ENCODE results near the gene LUC7L.
"Not testable (repeated sequence)": the region's sequence is repeated elsewhere in the genome, so short reads cannot be mapped to it uniquely, and the experiment has no call there.

LUC7L gene

DNA sequence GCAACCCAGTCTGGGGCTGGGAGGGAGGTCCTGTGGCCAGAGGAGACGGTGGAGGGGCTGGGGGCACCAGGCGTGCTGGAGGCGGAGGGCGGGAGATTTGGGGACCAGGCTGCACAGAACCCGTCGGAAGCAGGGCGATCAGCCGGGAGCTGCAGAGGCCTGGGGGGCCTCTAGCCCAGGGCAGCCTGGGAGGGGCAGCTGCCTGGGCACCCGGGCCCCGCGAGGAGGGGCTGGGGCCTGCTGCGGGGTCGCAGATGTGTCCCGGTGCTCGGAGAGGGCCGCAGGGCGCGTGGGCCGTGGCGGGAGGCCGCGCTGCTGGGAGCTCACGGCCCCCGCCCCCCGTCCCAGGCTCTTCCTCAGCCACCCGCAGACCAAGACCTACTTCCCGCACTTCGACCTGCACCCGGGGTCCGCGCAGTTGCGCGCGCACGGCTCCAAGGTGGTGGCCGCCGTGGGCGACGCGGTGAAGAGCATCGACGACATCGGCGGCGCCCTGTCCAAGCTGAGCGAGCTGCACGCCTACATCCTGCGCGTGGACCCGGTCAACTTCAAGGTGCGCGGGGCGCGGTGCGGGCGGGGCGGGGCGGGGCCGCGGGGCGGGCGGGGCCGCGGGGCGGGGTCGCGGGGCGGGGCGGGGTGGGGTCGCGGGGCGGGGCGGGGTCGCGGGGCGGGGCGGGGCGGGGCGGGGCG lies 65.0 kb downstream of the LUC7L start:
- not testable (repeated sequence) for DNase-seq

- DNase-seq: not testable (repeated sequence)
These were observed 65.6 kb downstream of the LUC7L start for GRCh38 chr16:163696-164095.

DNA sequence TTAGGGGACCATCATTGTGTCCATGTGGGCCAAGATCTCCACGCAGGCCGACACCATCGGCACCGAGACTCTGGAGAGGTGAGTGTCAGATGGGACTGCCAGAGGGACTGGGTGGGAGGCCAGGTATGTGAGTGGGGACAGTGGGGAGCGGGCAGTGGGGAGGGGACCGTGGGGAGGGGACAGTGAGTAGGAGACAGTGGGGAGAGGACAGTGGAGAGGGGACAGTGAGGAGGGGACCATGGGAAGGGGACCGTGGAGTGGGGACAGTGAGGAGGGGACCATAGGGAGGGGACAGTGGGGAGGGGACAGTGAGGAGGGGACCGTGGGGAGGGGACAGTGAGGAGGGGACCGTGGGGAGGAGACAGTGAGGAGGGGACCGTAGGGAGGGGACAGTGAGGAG lies 66.1 kb downstream of the LUC7L start:
- not testable (repeated sequence) for DNase-seq

DNA sequence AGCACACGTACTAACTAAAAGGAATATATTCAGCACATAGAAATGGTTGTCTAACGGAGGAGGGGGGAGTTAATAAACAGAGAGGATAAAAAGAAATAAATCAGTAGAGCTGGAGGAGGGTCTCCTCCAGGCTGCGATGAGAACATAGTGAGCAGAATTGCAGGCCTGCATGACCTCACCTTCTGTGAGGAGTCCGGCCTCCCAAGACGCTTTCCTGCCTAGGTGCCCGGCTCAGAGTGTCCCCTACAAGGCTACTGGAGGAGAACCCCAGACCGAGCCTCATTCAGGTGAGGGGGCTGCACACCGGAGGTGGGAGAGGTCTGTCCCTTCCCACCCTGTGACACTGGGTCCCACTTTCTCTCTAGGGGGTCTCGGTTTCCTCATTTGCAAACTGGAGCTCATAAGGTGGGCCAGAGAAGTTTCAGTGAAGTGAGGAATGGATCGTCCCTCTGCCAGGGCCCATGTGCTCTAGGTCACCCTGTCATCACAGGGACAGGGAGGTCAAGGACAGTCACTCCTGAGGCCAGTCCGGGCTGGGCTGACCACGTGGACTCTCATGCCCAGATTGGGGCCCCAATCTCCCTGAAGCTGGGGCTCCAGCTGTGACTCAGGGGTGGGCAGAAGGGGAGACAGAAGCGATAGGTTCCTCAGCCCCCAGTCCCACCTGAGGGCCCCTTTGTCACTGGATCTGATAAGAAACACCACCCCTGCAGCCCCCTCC lies 66.8 kb downstream of the LUC7L start:
- no peak for DNase-seq

DNA sequence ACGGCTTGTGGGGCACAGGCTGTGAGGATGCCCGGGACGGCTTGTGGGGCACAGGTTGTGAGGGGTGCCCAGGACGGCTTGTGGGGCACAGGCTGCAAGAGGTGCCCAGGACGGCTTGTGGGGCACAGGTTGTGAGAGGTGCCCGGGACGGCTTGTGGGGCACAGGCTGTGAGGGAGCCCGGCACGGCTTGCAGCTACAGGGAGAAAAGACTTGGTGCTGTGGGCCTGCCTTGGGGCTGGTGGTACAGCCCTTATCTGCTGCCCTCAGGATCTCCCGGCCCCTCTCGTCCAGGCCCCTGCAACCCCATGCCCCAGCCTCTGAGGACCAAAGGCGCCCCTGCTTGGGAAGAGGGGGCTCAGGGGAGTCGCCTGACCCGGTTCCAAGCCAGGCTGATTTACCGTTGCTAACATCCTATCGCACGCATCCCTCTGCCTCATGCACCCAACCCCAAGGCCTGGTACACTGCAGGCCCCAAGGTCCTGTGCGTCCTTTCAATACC lies 68.5 kb downstream of the LUC7L start:
- DNase-seq: no peak

GRCh38 chr16:160242-160641 lies 69.0 kb downstream of the LUC7L start:
- DNase-seq: not testable (repeated sequence)

- peak; percentile 49 for DNase-seq
These were observed 70.0 kb downstream of the LUC7L start for GRCh38 chr16:159136-159849.

GRCh38 chr16:155031-155398 lies 74.2 kb downstream of the LUC7L start:
- DNase-seq: no peak

- DNase-seq: peak; percentile 68
These were observed 74.8 kb downstream of the LUC7L start for GRCh38 chr16:154217-155030.

GRCh38 chr16:153550-154216 lies 75.6 kb downstream of the LUC7L start:
- not testable (repeated sequence) for DNase-seq

DNA sequence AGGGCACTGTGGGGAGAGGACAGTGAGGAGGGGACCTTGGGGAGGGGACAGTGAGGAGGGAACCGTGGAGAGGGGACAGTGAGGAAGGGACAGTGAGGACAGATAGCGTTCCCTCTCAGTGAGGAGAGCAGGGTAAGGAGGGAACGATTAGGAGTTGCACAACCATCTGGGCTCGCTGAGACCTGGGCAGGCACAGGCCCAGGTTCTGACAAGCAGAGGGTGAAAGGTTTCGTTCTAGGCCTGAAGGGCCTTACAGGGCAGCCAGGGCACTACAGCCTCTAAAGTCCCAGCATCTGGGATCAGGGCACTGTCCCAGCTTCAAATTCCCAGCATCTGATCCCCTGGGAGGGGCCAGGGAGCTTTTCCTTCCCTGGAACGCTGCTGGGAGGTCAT lies 76.1 kb downstream of the LUC7L start:
- not testable (repeated sequence) for DNase-seq

GRCh38 chr16:152141-153128 lies 76.8 kb downstream of the LUC7L start, which contains the start of gene HBZ:
TSS of gene HBZ (plus strand) at chr16:152644. CDS start at chr16:152910, 266 bp downstream.
- no peak for DNase-seq

DNA sequence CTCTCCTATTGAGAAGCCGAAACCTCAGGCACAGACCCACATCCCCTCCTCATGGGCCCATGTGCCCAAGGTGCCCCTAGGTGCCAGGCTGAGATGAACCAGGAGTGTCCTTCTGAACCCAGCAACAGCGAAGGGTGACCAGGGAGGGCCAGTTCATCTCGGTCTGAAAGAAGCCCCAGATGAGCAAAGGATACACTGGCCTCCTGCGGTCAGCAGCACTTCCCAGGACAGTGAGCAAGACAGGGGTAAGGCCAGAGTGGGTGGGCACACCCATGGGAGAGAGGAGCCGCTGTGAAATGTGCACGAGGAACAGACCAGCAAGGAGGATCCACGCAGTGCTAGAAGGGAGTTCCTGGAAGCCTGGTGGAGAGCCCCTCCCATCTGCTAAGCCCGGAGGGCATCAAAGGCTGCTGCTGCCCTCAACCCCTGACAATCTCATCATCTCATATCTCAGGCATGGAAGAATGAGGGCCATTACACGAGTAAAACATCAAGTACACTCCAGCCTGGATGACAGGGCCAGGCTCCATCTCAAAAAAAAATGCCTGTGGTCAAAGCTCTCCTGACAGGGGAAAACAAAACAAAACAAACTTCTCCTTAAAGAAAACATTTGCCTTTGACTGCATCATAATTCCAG lies 80.1 kb downstream of the LUC7L start:
- DNase-seq: peak; percentile 36

DNA sequence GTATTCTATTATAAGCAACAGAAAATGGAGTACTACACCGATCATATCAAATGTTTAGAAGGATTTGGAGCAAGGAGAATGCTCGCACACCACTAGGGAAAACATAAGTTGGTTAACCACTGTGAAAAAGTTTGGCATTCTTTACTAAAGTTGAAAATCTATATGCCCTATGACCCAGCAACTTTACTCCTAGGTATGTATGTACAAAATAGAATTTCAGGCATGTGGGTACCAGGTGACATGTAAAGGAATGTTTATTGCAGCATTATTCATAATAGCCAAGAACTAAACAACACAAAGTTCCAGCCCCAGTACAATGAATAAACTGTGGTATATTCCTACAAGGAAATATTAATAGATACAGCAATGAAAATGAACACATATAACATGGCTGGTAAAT lies 82.6 kb downstream of the LUC7L start:
- no peak for DNase-seq

DNA sequence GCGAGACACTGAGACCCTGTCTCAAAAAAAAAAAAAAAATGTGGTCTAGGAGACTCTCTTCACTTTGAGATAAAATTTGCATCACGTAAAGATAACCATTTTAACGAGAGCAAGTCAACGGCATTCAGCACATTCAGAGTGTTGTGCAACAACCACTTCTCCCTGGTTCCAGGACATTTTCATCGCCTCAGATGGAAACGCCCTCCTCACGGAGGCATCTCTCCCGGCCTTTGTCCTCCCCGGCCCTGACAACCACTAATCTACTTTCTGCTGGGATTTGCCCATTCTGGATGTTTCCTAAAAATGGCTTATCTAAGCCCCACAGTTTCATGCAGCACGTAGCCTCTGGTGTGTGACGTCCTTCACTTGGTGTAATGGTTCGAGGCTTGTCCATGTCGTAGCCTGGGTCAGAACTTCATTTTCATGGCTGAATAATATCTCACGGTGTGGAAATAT lies 84.4 kb downstream of the LUC7L start:
- DNase-seq: no peak

DNA sequence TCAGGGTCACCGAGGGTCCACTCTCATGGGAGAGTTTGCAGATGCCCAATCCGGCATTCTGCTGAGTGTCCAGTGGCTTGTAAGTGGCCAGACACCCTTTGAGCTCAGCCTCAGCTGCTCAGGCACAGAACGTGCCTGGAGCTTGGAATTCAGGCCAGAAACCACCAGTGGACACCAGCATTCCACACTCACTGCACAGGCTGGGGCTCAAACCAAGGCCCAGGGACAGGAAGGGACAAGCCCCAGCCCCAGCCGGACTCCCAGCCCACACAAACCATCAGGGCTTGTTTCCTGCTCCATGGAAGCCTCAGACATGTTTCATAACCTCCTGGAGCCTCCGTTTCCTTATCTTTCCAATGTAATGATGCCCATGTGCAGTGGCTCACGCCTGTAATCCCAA lies 85.8 kb downstream of the LUC7L start:
- DNase-seq: no peak

GRCh38 chr16:143047-143446 lies 86.2 kb downstream of the LUC7L start:
- no peak for DNase-seq

GRCh38 chr16:142405-142967 lies 86.8 kb downstream of the LUC7L start:
- DNase-seq: no peak

- DNase-seq: no peak
These were observed 88.9 kb downstream of the LUC7L start for GRCh38 chr16:140175-140857.

All from NCI-H69 (cell line).